Neural progenitor cell (in vitro differentiated cells): ENCODE data around the gene NFE2L2. TPM values are rescaled to one million over a fixed set of nuclear protein-coding genes. Genes with fewer than 3 reads are reported as not detected.

Source experiments
- DNase-seq: peaks from one replicate; pipeline ENCODE4 v3.0.0-alpha.2; 2016; ENCODE audit warnings: low spot score
- H2AFZ ChIP-seq: fragments of 200-600 bp; sonication (generic); replicated peaks from 2 replicates; pipeline ENCODE4 v1.6.1; 2016; ENCODE audit warnings: antibody characterized with exemption
- H3F3A ChIP-seq: fragments of 200-600 bp; sonication (generic); 2 replicates; pipeline ENCODE4 v1.6.1; 2016; ENCODE audit warnings: antibody characterized with exemption, low read depth
- H3K27ac ChIP-seq: fragments of 200-600 bp; sonication (generic); 2 replicates; pipeline ENCODE4 v1.5.1; 2016; ENCODE audit warnings: mild to moderate bottlenecking
- H3K27me3 ChIP-seq: fragments of 200-600 bp; sonication (generic); 2 replicates; pipeline ENCODE4 v1.6.1; 2016; ENCODE audit warnings: mild to moderate bottlenecking, moderate library complexity
- H3K36me3 ChIP-seq: fragments of 200-600 bp; sonication (generic); 2 replicates; pipeline ENCODE4 v1.5.1; 2016
- H3K4me1 ChIP-seq: fragments of 200-600 bp; sonication (generic); 2 replicates; pipeline ENCODE4 v1.6.1; 2016; ENCODE audit warnings: mixed run types
- H3K4me2 ChIP-seq: fragments of 200-600 bp; sonication (generic); 2 replicates; pipeline ENCODE4 v1.6.1; 2016
- H3K4me3 ChIP-seq: fragments of 200-600 bp; sonication (generic); 2 replicates; pipeline ENCODE4 v1.5.1; 2016
- H3K79me2 ChIP-seq: fragments of 200-600 bp; sonication (generic); 2 replicates; pipeline ENCODE4 v1.6.1; 2016; ENCODE audit warnings: low read depth
- H3K9ac ChIP-seq: fragments of 200-600 bp; sonication (generic); 2 replicates; pipeline ENCODE4 v1.6.1; 2016
- H3K9me3 ChIP-seq: fragments of 200-600 bp; sonication (generic); 2 replicates; pipeline ENCODE4 v1.5.1; 2016; ENCODE audit warnings: low read depth
- H4K20me1 ChIP-seq: fragments of 200-600 bp; sonication (generic); 2 replicates; pipeline ENCODE4 v1.6.1; 2016; ENCODE audit warnings: low read depth
- H3K27ac Mint-ChIP-seq: 3 replicates; pipeline ENCODE4 v1.8.0; 2021; ENCODE audit warnings: mixed read lengths
- H3K27me3 Mint-ChIP-seq: 2 replicates; pipeline ENCODE4 v1.8.0; 2022; ENCODE audit warnings: low read depth, mild to moderate bottlenecking, inconsistent platforms, moderate library complexity, mixed read lengths; ENCODE audit not compliant: insufficient read depth
- H3K36me3 Mint-ChIP-seq: 3 replicates; pipeline ENCODE4 v1.8.0; 2021; ENCODE audit warnings: mixed read lengths
- H3K4me1 Mint-ChIP-seq: 3 replicates; pipeline ENCODE4 v1.8.0; 2021; ENCODE audit warnings: mixed read lengths
- H3K4me3 Mint-ChIP-seq: 3 replicates; pipeline ENCODE4 v1.8.0; 2021; ENCODE audit warnings: mild to moderate bottlenecking, moderate library complexity, mixed read lengths
- H3K9me3 Mint-ChIP-seq: 3 replicates; pipeline ENCODE4 v1.8.0; 2020; ENCODE audit warnings: mixed read lengths
- EZH2 ChIP-seq: fragments of 200-600 bp; sonication (generic); IDR thresholded peaks from 2 replicates; pipeline ENCODE4 v1.6.1; 2017; ENCODE audit warnings: antibody characterized with exemption, mild to moderate bottlenecking, moderate library complexity
- EZH2phosphoT487 ChIP-seq: fragments of 200-600 bp; sonication (generic); IDR thresholded peaks from 2 replicates; pipeline ENCODE4 v1.6.1; 2017; ENCODE audit warnings: antibody characterized with exemption
- total RNA-seq: library from RNA; depleted of rRNA; stranded (reverse); fragments of >200 nt; gene quantifications from 2 replicates; pipeline ENCODE4 v1.2.3, GENCODE V29; 2015; ENCODE audit warnings: low replicate concordance
- TF ChIP-seq, protein P1 (sequence below): fragments of 200-600 bp; sonication (generic); IDR thresholded peaks from 2 replicates; pipeline ENCODE4 v1.5.1; 2017; ENCODE audit warnings: antibody characterized with exemption, mild to moderate bottlenecking

Gene NFE2L2
- total RNA-seq, 1 donor from 2014 or later = 17.7 TPM

DNA sequence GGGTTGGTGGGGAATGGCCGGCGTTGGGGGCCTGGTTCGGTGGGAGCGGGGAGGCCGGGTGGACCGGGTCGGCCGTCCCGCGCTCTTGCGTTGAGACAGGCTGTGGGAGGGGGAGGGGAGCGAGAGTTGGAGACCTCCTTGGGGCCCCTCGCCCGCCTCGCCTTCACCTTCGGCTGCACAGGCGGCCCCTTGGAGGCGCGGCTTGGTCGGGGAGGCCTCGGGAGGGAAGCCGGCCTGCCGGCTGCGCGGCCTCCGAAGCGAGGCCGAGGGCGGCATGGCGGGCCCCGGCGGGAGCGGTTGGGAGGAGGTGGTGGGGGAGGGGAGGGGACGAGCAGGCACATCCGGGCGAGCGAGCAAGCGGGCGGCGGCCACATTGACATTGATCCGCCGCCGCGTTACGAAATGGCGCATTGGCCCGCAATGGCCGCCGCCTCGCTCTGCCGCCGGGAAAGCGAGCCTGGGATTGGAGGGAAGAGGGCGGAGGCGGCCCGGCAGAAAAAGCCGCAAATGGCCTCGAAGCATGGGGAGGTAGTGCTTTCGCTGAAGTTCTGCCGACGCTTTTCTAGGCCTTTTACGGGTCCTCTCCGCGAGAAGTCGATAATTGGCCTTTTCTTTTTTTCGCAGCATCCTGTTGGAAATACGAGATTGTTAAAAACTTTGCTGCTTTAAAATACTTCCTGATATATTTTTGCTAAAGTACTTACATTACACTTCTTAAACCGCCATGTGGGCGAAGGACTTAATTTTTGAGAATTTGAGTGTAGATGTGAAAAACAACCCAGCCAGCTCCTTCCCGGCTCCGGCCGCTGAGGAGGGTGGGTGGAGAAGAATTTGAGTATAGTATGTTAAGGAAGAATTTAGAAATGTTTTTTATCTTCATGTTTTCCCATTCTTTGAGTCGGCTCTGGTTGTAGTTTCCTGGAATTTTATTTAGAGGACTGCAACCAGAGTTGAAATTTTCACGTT is 51.4 kb downstream of the NFE2L2 start:
- peak overlapping the region; percentile 93 for H3K4me3 Mint-ChIP-seq
- peaks cover 26% of the 10 kb centered on the region for H3K4me1 Mint-ChIP-seq
- peak; percentile 95 for DNase-seq
- Histone ChIP-seq H3K79me2 (peaks cover 78% of the 10 kb centered on the region), H3K27ac (peak overlapping the region; percentile 99), H3K27me3 (no peaks in the 10 kb centered on the region), H3K36me3 (peaks cover 18% of the 10 kb centered on the region), H3K9ac (peak overlapping the region; percentile 99), H2AFZ (peak overlapping the region; percentile 74), H3K4me2 (peak overlapping the region; percentile 80), H3K4me1 (peaks cover 18% of the 10 kb centered on the region), H3F3A (peaks cover 47% of the 10 kb centered on the region), H4K20me1 (peaks cover 51% of the 10 kb centered on the region), H3K9me3 (no peaks in the 10 kb centered on the region), H3K4me3 (peak overlapping the region; percentile 96)
- TF ChIP-seq EZH2 (no peak), EZH2phosphoT487 (no peak)
- peak overlapping the region; percentile 59 for H3K27ac Mint-ChIP-seq
- peaks cover 29% of the 10 kb centered on the region for H3K36me3 Mint-ChIP-seq
- H3K9me3 Mint-ChIP-seq = no peaks in the 10 kb centered on the region
- H3K27me3 Mint-ChIP-seq = peaks cover 7% of the 10 kb centered on the region

DNA sequence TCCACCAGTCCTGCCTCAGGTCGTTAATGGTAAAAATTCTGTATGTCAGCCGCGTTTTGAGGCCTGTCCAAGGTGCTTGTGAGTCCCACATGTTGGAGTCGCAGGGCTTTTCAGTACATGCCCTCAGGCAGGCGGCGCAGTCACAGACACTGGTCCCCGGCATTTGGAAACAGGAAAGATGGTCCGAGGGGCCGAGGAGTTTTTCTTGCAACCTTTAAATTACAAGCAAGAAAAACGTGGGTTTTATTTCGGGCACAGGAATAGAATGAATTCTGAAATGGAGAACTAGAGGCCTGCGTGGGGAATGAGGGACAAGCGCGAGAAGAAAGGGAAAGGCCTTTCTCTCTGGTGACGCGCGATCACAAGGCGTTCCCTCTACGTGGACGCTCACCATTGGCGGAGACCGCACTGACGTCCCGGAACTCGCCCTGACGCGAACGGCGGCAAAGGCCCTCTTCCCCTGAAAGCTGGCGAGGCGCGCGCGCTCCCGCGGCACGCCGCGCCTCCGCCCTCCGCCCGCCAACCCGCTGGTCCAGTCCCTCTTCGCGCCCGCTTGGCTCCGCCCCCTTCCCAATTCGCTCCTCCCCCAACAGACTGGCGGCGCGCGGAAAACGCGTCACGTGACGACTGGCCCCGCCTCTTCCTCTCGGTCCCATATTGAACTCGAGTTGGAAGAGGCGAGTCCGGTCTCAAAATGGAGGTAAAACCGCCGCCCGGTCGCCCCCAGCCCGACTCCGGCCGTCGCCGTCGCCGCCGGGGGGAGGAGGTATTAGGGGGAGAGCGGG is 52.2 kb downstream of the NFE2L2 start, which contains the start of gene HNRNPA3:
HNRNPA3 (plus strand) TSS at position 689 of the 785 bp plus-strand sequence; CDS start at position 695, 6 bp downstream.
- peak; percentile 99 for DNase-seq
- H3K79me2 ChIP-seq = peaks cover 70% of the 10 kb centered on the region
- H3K4me3 ChIP-seq = peak within 1 kb of the TSS; percentile 96
- H3K9ac ChIP-seq = peak within 1 kb of the TSS; percentile 99
- peak within 1 kb of the TSS; percentile 90 for H3K4me2 ChIP-seq
- H3K27me3 ChIP-seq = no peaks in the 10 kb centered on the region
- H4K20me1 ChIP-seq = peaks cover 42% of the 10 kb centered on the region
- Mint-ChIP-seq H3K27me3 (peaks cover 7% of the 10 kb centered on the region), H3K9me3 (no peaks in the 10 kb centered on the region), H3K27ac (peak within 1 kb of the TSS; percentile 99), H3K36me3 (peaks cover 24% of the 10 kb centered on the region), H3K4me3 (peak within 1 kb of the TSS; percentile 93), H3K4me1 (peaks cover 26% of the 10 kb centered on the region)
- peak within 1 kb of the TSS; percentile 99 for H3K27ac ChIP-seq
- H3K9me3 ChIP-seq = no peaks in the 10 kb centered on the region
- H3K4me1 ChIP-seq = peaks cover 18% of the 10 kb centered on the region
- peak within 1 kb of the TSS; percentile 77 for H2AFZ ChIP-seq
- peaks cover 39% of the 10 kb centered on the region for H3F3A ChIP-seq
- no peak for TF ChIP-seq EZH2
- no peak for TF ChIP-seq EZH2phosphoT487
- TF ChIP-seq, protein P1, sequence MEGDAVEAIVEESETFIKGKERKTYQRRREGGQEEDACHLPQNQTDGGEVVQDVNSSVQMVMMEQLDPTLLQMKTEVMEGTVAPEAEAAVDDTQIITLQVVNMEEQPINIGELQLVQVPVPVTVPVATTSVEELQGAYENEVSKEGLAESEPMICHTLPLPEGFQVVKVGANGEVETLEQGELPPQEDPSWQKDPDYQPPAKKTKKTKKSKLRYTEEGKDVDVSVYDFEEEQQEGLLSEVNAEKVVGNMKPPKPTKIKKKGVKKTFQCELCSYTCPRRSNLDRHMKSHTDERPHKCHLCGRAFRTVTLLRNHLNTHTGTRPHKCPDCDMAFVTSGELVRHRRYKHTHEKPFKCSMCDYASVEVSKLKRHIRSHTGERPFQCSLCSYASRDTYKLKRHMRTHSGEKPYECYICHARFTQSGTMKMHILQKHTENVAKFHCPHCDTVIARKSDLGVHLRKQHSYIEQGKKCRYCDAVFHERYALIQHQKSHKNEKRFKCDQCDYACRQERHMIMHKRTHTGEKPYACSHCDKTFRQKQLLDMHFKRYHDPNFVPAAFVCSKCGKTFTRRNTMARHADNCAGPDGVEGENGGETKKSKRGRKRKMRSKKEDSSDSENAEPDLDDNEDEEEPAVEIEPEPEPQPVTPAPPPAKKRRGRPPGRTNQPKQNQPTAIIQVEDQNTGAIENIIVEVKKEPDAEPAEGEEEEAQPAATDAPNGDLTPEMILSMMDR = peak; percentile 41
- H3K36me3 ChIP-seq = peaks cover 12% of the 10 kb centered on the region

DNA sequence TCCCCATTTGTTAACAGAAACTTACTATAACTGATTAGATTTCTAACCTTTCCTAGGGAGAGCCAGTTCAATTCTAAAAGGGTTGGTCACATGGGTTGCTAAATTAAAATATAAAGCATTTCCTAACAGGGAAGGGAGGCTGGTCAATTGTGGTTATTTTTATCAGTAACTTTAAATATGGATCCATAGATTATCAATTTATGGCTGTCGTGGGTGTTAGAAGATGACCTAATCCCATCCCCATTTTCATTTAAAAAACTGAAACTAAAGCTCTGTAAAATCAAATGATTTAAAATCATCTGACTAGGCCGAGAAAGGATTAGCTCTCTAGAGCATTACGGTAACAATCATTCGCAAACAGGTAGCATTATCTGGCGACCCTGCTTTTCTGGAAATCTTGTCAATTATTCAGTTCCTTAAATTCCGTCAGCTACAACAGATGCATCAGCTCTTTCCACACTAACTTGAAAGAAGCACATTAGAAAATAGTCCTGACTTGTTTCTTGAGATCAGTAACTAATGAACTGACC is 52.9 kb downstream of the NFE2L2 start:
- TF ChIP-seq, protein P1 = no peak
- TF ChIP-seq EZH2 = no peak
- no peak for TF ChIP-seq EZH2phosphoT487
- H3F3A ChIP-seq = peaks cover 32% of the 10 kb centered on the region
- Mint-ChIP-seq H3K4me3 (peak overlapping the region; percentile 93), H3K4me1 (peaks cover 26% of the 10 kb centered on the region), H3K9me3 (no peaks in the 10 kb centered on the region), H3K27me3 (peaks cover 7% of the 10 kb centered on the region), H3K36me3 (peaks cover 20% of the 10 kb centered on the region), H3K27ac (peak overlapping the region; percentile 99)
- no peaks in the 10 kb centered on the region for H3K27me3 ChIP-seq
- H3K36me3 ChIP-seq = peaks cover 6% of the 10 kb centered on the region
- peak overlapping the region; percentile 96 for H3K4me3 ChIP-seq
- peaks cover 35% of the 10 kb centered on the region for H4K20me1 ChIP-seq
- peaks cover 63% of the 10 kb centered on the region for H3K79me2 ChIP-seq
- H3K9ac ChIP-seq = peak overlapping the region; percentile 93
- peak overlapping the region; percentile 90 for H3K4me2 ChIP-seq
- peak overlapping the region; percentile 77 for H2AFZ ChIP-seq
- no peak for DNase-seq
- H3K27ac ChIP-seq = peak overlapping the region; percentile 99
- H3K4me1 ChIP-seq = peaks cover 18% of the 10 kb centered on the region
- no peaks in the 10 kb centered on the region for H3K9me3 ChIP-seq
